Epithelial cell of proximal tubule (primary cell): Measurements from ENCODE around the gene FGD2. TPM values are rescaled to one million over a fixed set of nuclear protein-coding genes. Genes with fewer than 3 reads are reported as not detected.

Source experiments
- DNase-seq: peaks from one replicate; pipeline ENCODE4 v3.0.0-alpha.2; 2011; ENCODE audit warnings: low read depth
- H3K4me3 ChIP-seq: 2 replicates; pipeline ENCODE4 v1.5.1; 2011; ENCODE audit warnings: low read depth, mild to moderate bottlenecking, low read length
- CTCF ChIP-seq: conservative IDR thresholded peaks from 2 replicates; pipeline ENCODE4 v1.5.1; 2012; ENCODE audit warnings: low read depth, mild to moderate bottlenecking, low read length
- total RNA-seq: library from RNA; depleted of rRNA; stranded (reverse); fragments of >200 nt; gene quantifications from 2 replicates; pipeline ENCODE4 v1.2.3, GENCODE V29; 2015

FGD2 gene
- total RNA-seq, 1 donor from 2014 or later = not detected

GRCh38 chr6:37051138-37052026 is 45.9 kb downstream of the FGD2 start:
- DNase-seq = no peak
- H3K4me3 ChIP-seq = no peak overlapping the region
- TF ChIP-seq CTCF = peak; percentile 91

GRCh38 chr6:37052027-37052628 is 46.7 kb downstream of the FGD2 start:
- no peak overlapping the region for H3K4me3 ChIP-seq
- TF ChIP-seq CTCF = no peak
- DNase-seq = no peak

- no peak for DNase-seq
- H3K4me3 ChIP-seq = no peak overlapping the region
- no peak for TF ChIP-seq CTCF
Measured at GRCh38 chr6:37053683-37054082, 48.2 kb downstream of the FGD2 start.

- no peak overlapping the region for H3K4me3 ChIP-seq
- no peak for TF ChIP-seq CTCF
- DNase-seq = no peak
Measured at GRCh38 chr6:37054171-37054570, 48.7 kb downstream of the FGD2 start.

- TF ChIP-seq CTCF = no peak
- no peak for DNase-seq
- H3K4me3 ChIP-seq = no peak overlapping the region
Measured at GRCh38 chr6:37054580-37054979, 49.1 kb downstream of the FGD2 start.

- no peak overlapping the region for H3K4me3 ChIP-seq
- TF ChIP-seq CTCF = no peak
- no peak for DNase-seq
Measured at GRCh38 chr6:37056112-37056403, 50.6 kb downstream of the FGD2 start.
